K562 (cell line): Measurements from ENCODE around the gene TMEM273. TPM values are rescaled to one million over a fixed set of nuclear protein-coding genes. Genes with fewer than 3 reads are reported as not detected.
A peak's percentile ranks its signal among the peaks of the same experiment; 100 is the strongest.

Source experiments
- BHLHE40 ChIP-seq: IDR thresholded peaks from 2 replicates; pipeline ENCODE4 v1.6.1; 2011; ENCODE audit warnings: low read length, improper control_type of control experiment
- CXXC5 ChIP-seq: fragments of 250-450 bp; sonication (Bioruptor Pico); IDR thresholded peaks from 2 replicates; pipeline ENCODE4 v1.8.0; 2022; ENCODE audit warnings: inconsistent platforms, mild to moderate bottlenecking, moderate library complexity
- MBD2 ChIP-seq: sonication (generic); IDR thresholded peaks from 2 replicates; pipeline ENCODE4 v1.6.1; 2016; ENCODE audit warnings: low read depth, borderline replicate concordance
- MNT ChIP-seq, 2 experiments: fragments of 450-650 bp; conservative IDR thresholded peaks; 2 replicates each; pipeline ENCODE4 v1.6.1; 2017; ENCODE audit warnings: mild to moderate bottlenecking in 2 of 2, moderate library complexity in 2 of 2
- NONO ChIP-seq, 2 experiments: fragments of 200-400 bp in 1 of 2; fragments of 450-650 bp in 1 of 2; formaldehyde crosslinking in 1 of 2; IDR thresholded peaks; 2 replicates each; pipeline ENCODE4 v1.6.1; 2017; ENCODE audit warnings: low read depth in 2 of 2, mild to moderate bottlenecking in 2 of 2, moderate library complexity in 2 of 2, low read length in 1 of 2
- NR0B1 ChIP-seq: fragments of 450-650 bp; IDR thresholded peaks from one replicate; pipeline ENCODE4 v1.6.1; 2018; ENCODE audit warnings: mild to moderate bottlenecking, moderate library complexity; ENCODE audit not compliant: partially characterized antibody
- PHB ChIP-seq: fragments of 250-450 bp; sonication (Bioruptor Pico); IDR thresholded peaks from 2 replicates; pipeline ENCODE4 v1.5.0; 2021
- RBFOX2 ChIP-seq: fragments of 200-400 bp; formaldehyde crosslinking; IDR thresholded peaks from 2 replicates; pipeline ENCODE4 v1.6.1; 2017; ENCODE audit warnings: low read depth, mild to moderate bottlenecking, low read length, moderate library complexity
- RBM22 ChIP-seq: fragments of 200-400 bp; formaldehyde crosslinking; IDR thresholded peaks from 2 replicates; pipeline ENCODE4 v1.6.1; 2018; ENCODE audit warnings: low read length, low read depth; ENCODE audit not compliant: poor library complexity, severe bottlenecking
- RCOR1 ChIP-seq, 2 experiments: IDR thresholded peaks; 2 replicates each; pipeline ENCODE4 v1.6.1; 2012; ENCODE audit warnings: low read depth in 2 of 2, low read length in 2 of 2, borderline replicate concordance in 1 of 2, improper control_type of control experiment in 1 of 2
- SFPQ ChIP-seq: fragments of 200-400 bp; formaldehyde crosslinking; IDR thresholded peaks from 2 replicates; pipeline ENCODE4 v1.6.1; 2017; ENCODE audit warnings: mild to moderate bottlenecking, low read depth, low read length, moderate library complexity
- SIX5 ChIP-seq, 2 experiments: IDR thresholded peaks; 2 replicates each; pipeline ENCODE4 v1.6.1; 2011; ENCODE audit warnings: low read length in 2 of 2, borderline replicate concordance in 1 of 2, low read depth in 1 of 2, mild to moderate bottlenecking in 1 of 2, moderate library complexity in 1 of 2; ENCODE audit not compliant: insufficient read depth in 1 of 2
- SPI1 ChIP-seq: IDR thresholded peaks from 2 replicates; pipeline ENCODE4 v1.6.1; 2011; ENCODE audit warnings: low read depth, low read length, control low read depth, borderline replicate concordance
- ZFP91 ChIP-seq: sonication (generic); formaldehyde crosslinking; IDR thresholded peaks from 2 replicates; pipeline ENCODE4 v1.8.0; 2022; ENCODE audit warnings: mild to moderate bottlenecking, missing genetic modification reagents
- ZNF12 ChIP-seq: sonication (generic); formaldehyde crosslinking; IDR thresholded peaks from 2 replicates; pipeline ENCODE4 v1.4.0; 2020; ENCODE audit warnings: mild to moderate bottlenecking, missing genetic modification reagents
- ZNF232 ChIP-seq: sonication (generic); formaldehyde crosslinking; IDR thresholded peaks from 2 replicates; pipeline ENCODE4 v1.8.0; 2022; ENCODE audit warnings: mild to moderate bottlenecking, missing genetic modification reagents
- ZNF282 ChIP-seq: sonication (generic); formaldehyde crosslinking; IDR thresholded peaks from 2 replicates; pipeline ENCODE4 v1.8.1; 2023; ENCODE audit warnings: missing genetic modification reagents
- ZNF384 ChIP-seq: IDR thresholded peaks from 2 replicates; pipeline ENCODE4 v1.6.1; 2012; ENCODE audit warnings: low read depth, low read length, improper control_type of control experiment
- ZNF707 ChIP-seq: fragments of 250-450 bp; sonication (Bioruptor Pico); conservative IDR thresholded peaks from 2 replicates; pipeline ENCODE4 v1.8.0; 2022; ENCODE audit warnings: inconsistent platforms, mild to moderate bottlenecking, moderate library complexity
- ZNF764 ChIP-seq: fragments of 250-450 bp; sonication (Bioruptor Pico); IDR thresholded peaks from 2 replicates; pipeline ENCODE4 v1.4.0; 2020; ENCODE audit warnings: low read depth, mild to moderate bottlenecking, moderate library complexity
- ZNF77 ChIP-seq: fragments of 250-450 bp; sonication (Bioruptor Pico); IDR thresholded peaks from 2 replicates; pipeline ENCODE4 v1.5.0; 2020
- ZNF830 ChIP-seq: fragments of 250-450 bp; sonication (Bioruptor Pico); IDR thresholded peaks from 2 replicates; pipeline ENCODE4 v1.5.0; 2021; ENCODE audit warnings: mild to moderate bottlenecking
- polyA plus RNA-seq, 8 experiments: library from polyadenylated mRNA; depleted of rRNA in 4 of 8; stranded (reverse) in 5 of 8; unstranded in 3 of 8; fragments of >200 nt; fragmentation: Nextera tagmentation in 2 of 8; fragmentation: Illumina TruSeq in 1 of 8; extraction: Ambion mirVana in 2 of 8; extraction: Trizol in 1 of 8; gene quantifications; 2 replicates each; pipeline versions ENCODE4 v1.2.1 to v1.2.3, GENCODE V29; 2011 to 2014; ENCODE audit warnings: inconsistent platforms in 1 of 8, missing spikeins in 1 of 8
- total RNA-seq, 7 experiments: library from RNA; depleted of rRNA in 6 of 7; stranded (reverse); fragments of >200 nt in 6 of 7; fragmentation: Illumina TruSeq in 2 of 7; extraction: Trizol in 2 of 7; gene quantifications; 2 replicates each; pipeline versions ENCODE4 v1.2.1 to v1.2.3, GENCODE V29; 2011 to 2021; ENCODE audit warnings: low replicate concordance in 1 of 7

TMEM273 gene
- total and polyA plus RNA-seq, 9 of the 15 experiments (the other 6 are each of a cell fraction or from before 2014, with no cell fraction given) = 39.2 to 131 (median 95.6) TPM

GRCh38 chr10:49173201-49173772 lies 14.9 kb downstream of the TMEM273 start (continued):
- TF ChIP-seq ZNF282 (CRISPR knock-in tag) = no peak
- no peak for TF ChIP-seq ZNF77 (CRISPR knock-in tag)
- TF ChIP-seq ZNF232 = 0 out of 2 replicates have a peak, but pooled peaks have one; percentile 46
- no peak for TF ChIP-seq RBM22
- TF ChIP-seq NR0B1 = no peak
- TF ChIP-seq RBFOX2 = no peak
- TF ChIP-seq NONO (IDR thresholded peaks at IDR 0.05; ENCODE audit: low read depth in 2 of 2, low read length in 1 of 2) = no peak
- TF ChIP-seq SPI1 = peak; percentile 47; the same call in 1 of the 2 replicates
- peak in 1 of 2 experiments; percentile 54; a peak in 1 of 4 replicates for TF ChIP-seq MNT (conservative IDR thresholded peaks at IDR 0.05)
- no peak for TF ChIP-seq ZNF830 (CRISPR knock-in tag)
- TF ChIP-seq SIX5 (IDR thresholded peaks at IDR 0.05; ENCODE audit: borderline replicate concordance in 1 of 2, insufficient read depth in 1 of 2, low read depth in 1 of 2, low read length in 2 of 2) = no peak
- no peak for TF ChIP-seq MBD2
- TF ChIP-seq CXXC5 (CRISPR knock-in tag) = peak; percentile 58
- no peak for TF ChIP-seq ZNF707 (CRISPR knock-in tag)
- no peak for TF ChIP-seq ZFP91
- no peak for TF ChIP-seq PHB (CRISPR knock-in tag)
- TF ChIP-seq ZNF764 = no peak
- no peak for TF ChIP-seq BHLHE40
- TF ChIP-seq ZNF384 = no peak
- 0 out of 2 replicates have a peak, but pooled peaks have one; percentile 46 for TF ChIP-seq ZNF12
- TF ChIP-seq SFPQ = no peak
- peak in 1 of 2 experiments; percentile 73; a peak in 1 of 4 replicates for TF ChIP-seq RCOR1 (IDR thresholded peaks at IDR 0.05; ENCODE audit: borderline replicate concordance in 1 of 2, low read depth in 2 of 2, low read length in 2 of 2)
